DND-41 (cell line): ENCODE results near the gene STX2.

Source experiments
- ATAC-seq: fragments of 200-7000 bp; cut with Tn5 transposase; 3 replicates; pipeline ENCODE4 v1.9.1; 2021; ENCODE audit warnings: low read depth; ENCODE audit not compliant: insufficient read depth
- DNase-seq: peaks from one replicate; pipeline ENCODE4 v3.0.0-alpha.2; 2020
- H2AFZ ChIP-seq: 2 replicates; pipeline ENCODE4 v1.6.0; 2012; ENCODE audit warnings: low read depth, low read length
- H3K27ac ChIP-seq: 2 replicates; pipeline ENCODE4 v1.5.1; 2012; ENCODE audit warnings: low read length, inconsistent platforms
- H3K27me3 ChIP-seq: fragments of 200-600 bp; sonication (generic); 2 replicates; pipeline ENCODE4 v1.6.0; 2012; ENCODE audit warnings: low read length, mild to moderate bottlenecking, inconsistent platforms; ENCODE audit not compliant: insufficient read depth, poor library complexity
- H3K36me3 ChIP-seq: 2 replicates; pipeline ENCODE4 v1.5.1; 2012; ENCODE audit warnings: low read length, inconsistent platforms; ENCODE audit not compliant: insufficient read depth
- H3K4me1 ChIP-seq: 2 replicates; pipeline ENCODE4 v1.5.1; 2012; ENCODE audit warnings: mild to moderate bottlenecking, low read length; ENCODE audit not compliant: insufficient read depth
- H3K4me2 ChIP-seq: 2 replicates; pipeline ENCODE4 v1.6.0; 2012; ENCODE audit warnings: mild to moderate bottlenecking, moderate library complexity, low read length, inconsistent platforms; ENCODE audit not compliant: insufficient read depth
- H3K4me3 ChIP-seq, 2 experiments: fragments of 200-600 bp in 1 of 2; shearing (Covaris generic) in 1 of 2; 2 replicates each; pipeline ENCODE4 v1.5.1; 2012 to 2016; ENCODE audit warnings: inconsistent platforms in 2 of 2, low read length in 2 of 2, mild to moderate bottlenecking in 2 of 2, low read depth in 1 of 2, moderate library complexity in 1 of 2
- H3K79me2 ChIP-seq: 2 replicates; pipeline ENCODE4 v1.6.0; 2012; ENCODE audit warnings: low read length, inconsistent platforms; ENCODE audit not compliant: insufficient read depth
- H3K9ac ChIP-seq: 2 replicates; pipeline ENCODE4 v1.6.0; 2012; ENCODE audit warnings: low read depth, mild to moderate bottlenecking, inconsistent platforms, low read length, moderate library complexity
- H3K9me3 ChIP-seq: 2 replicates; pipeline ENCODE4 v1.5.1; 2012; ENCODE audit warnings: low read length, moderate library complexity, mild to moderate bottlenecking, inconsistent platforms; ENCODE audit not compliant: insufficient read depth, severe bottlenecking
- H4K20me1 ChIP-seq: 2 replicates; pipeline ENCODE4 v1.6.0; 2012; ENCODE audit warnings: low read length; ENCODE audit not compliant: insufficient read depth
- CTCF ChIP-seq: IDR thresholded peaks from 2 replicates; pipeline ENCODE4 v1.5.1; 2012; ENCODE audit warnings: borderline replicate concordance, low read length, moderate library complexity, mild to moderate bottlenecking; ENCODE audit not compliant: poor library complexity, severe bottlenecking; ENCODE audit errors: extremely low read depth
- EZH2 ChIP-seq: IDR thresholded peaks from 3 replicates; pipeline ENCODE4 v1.6.1; 2012; ENCODE audit warnings: borderline replicate concordance, low read depth, mild to moderate bottlenecking, moderate library complexity, low read length, inconsistent platforms; ENCODE audit not compliant: severe bottlenecking

The STX2 gene

GRCh38 chr12:130768120-130768519 lies 70.9 kb downstream of the STX2 start:
- Histone ChIP-seq H3K4me1 (no peaks in the 10 kb centered on the region), H3K9me3 (peaks cover 16% of the 10 kb centered on the region), H4K20me1 (no peaks in the 10 kb centered on the region), H3K27ac (no peak overlapping the region), H3K79me2 (no peaks in the 10 kb centered on the region), H2AFZ (no peak overlapping the region), H3K27me3 (no peaks in the 10 kb centered on the region), H3K36me3 (no peaks in the 10 kb centered on the region), H3K4me2 (no peak overlapping the region), H3K4me3 (no peak overlapping the region), H3K9ac (no peak overlapping the region)
- no peak for TF ChIP-seq CTCF
- no peak for TF ChIP-seq EZH2
- DNase-seq (no peak), ATAC-seq (no peak)

- no peak overlapping the region for H3K4me3 ChIP-seq
- DNase-seq (no peak), ATAC-seq (no peak)
- H3K36me3 ChIP-seq: no peaks in the 10 kb centered on the region
- no peak for TF ChIP-seq CTCF
- TF ChIP-seq EZH2: no peak
- no peak overlapping the region for H3K27ac ChIP-seq
- no peaks in the 10 kb centered on the region for H3K79me2 ChIP-seq
- H3K9ac ChIP-seq: no peak overlapping the region
- no peaks in the 10 kb centered on the region for H3K27me3 ChIP-seq
- no peaks in the 10 kb centered on the region for H4K20me1 ChIP-seq
- H3K4me1 ChIP-seq: no peaks in the 10 kb centered on the region
- H3K4me2 ChIP-seq: no peak overlapping the region
- H2AFZ ChIP-seq: no peak overlapping the region
- peaks cover 16% of the 10 kb centered on the region for H3K9me3 ChIP-seq
Observed at GRCh38 chr12:130766470-130766869, 72.6 kb downstream of the STX2 start.

- Histone ChIP-seq H3K4me1 (no peaks in the 10 kb centered on the region), H3K36me3 (no peaks in the 10 kb centered on the region), H3K9ac (no peak overlapping the region), H3K27ac (no peak overlapping the region), H3K79me2 (no peaks in the 10 kb centered on the region), H3K4me2 (no peak overlapping the region), H3K27me3 (no peaks in the 10 kb centered on the region), H3K4me3 (no peak overlapping the region), H2AFZ (no peak overlapping the region), H4K20me1 (no peaks in the 10 kb centered on the region), H3K9me3 (peaks cover 16% of the 10 kb centered on the region)
- DNase-seq (no peak), ATAC-seq (no peak)
- no peak for TF ChIP-seq EZH2
- no peak for TF ChIP-seq CTCF
Observed at GRCh38 chr12:130765186-130765659, 73.8 kb downstream of the STX2 start.
